GM12878 (cell line): ENCODE results near the gene ZNF585A. TPM values are rescaled to one million over a fixed set of nuclear protein-coding genes. Genes with fewer than 3 reads are reported as not detected.

Source experiments
- ATAC-seq: fragments of 200-7000 bp; cut with Tn5 transposase; 3 replicates; pipeline ENCODE4 v1.9.1; 2020; ENCODE audit warnings: mild to moderate bottlenecking, moderate library complexity
- BruUV-seq: library from RNA; stranded (reverse); fragments of 400-500 nt; replicated peaks from 2 replicates; lab custom pipeline; 2021; lab: Mats Ljungman, UMichigan
- CTCF ChIA-PET: fragments of 300-600 bp; sonication (Branson Sonifier 250); formaldehyde crosslinking; extraction: SDS; loops from one replicate; lab custom pipeline; 2021; ENCODE audit warnings: inconsistent platforms; lab: Yijun Ruan, JAX
- POLR2A ChIA-PET: fragments of 350-600 bp; formaldehyde crosslinking; extraction: SDS; loops from one replicate; lab custom pipeline; 2021; ENCODE audit warnings: inconsistent platforms; lab: Charles Lee
- RAD21 ChIA-PET: fragments of 300-600 bp; sonication (Branson Sonifier 250); formaldehyde crosslinking; loops from one replicate; lab custom pipeline; 2023; ENCODE audit warnings: antibody characterized with exemption; ENCODE audit not compliant: unreplicated experiment; lab: Charles Lee
- SMC1A ChIA-PET: fragments of 300-600 bp; sonication (Branson Sonifier 250); formaldehyde crosslinking; loops from one replicate; lab custom pipeline; 2023; ENCODE audit not compliant: unreplicated experiment, uncharacterized antibody; lab: Charles Lee
- DNase-seq: peaks from one replicate; pipeline ENCODE4 v3.0.0-alpha.2; 2011; ENCODE audit warnings: low read depth, low spot score
- FAIRE-seq: peaks from 3 replicates; lab custom pipeline; 2011; peaks lifted over from hg19 to GRCh38; lab: Jason Lieb, UNC
- H2AFZ ChIP-seq: 2 replicates; pipeline ENCODE4 v1.6.0; 2011; ENCODE audit warnings: low read depth, low read length, control low read depth; ENCODE audit not compliant: control insufficient read depth
- H3K27ac ChIP-seq: 2 replicates; pipeline ENCODE4 v1.5.1; 2011; ENCODE audit warnings: control low read depth; ENCODE audit not compliant: control insufficient read depth, insufficient read depth
- H3K27me3 ChIP-seq, 2 experiments: replicated peaks in 1 of 2; 2 replicates each; pipeline versions ENCODE4 v1.6.0 to v1.6.1; 2011; ENCODE audit warnings: low read length in 1 of 2; ENCODE audit not compliant: control insufficient read depth in 2 of 2, insufficient read depth in 2 of 2
- H3K36me3 ChIP-seq, 2 experiments: 2 replicates each; pipeline ENCODE4 v1.5.1; 2011; ENCODE audit warnings: low read length in 1 of 2; ENCODE audit not compliant: control insufficient read depth in 2 of 2, insufficient read depth in 2 of 2
- H3K4me1 ChIP-seq: 2 replicates; pipeline ENCODE4 v1.6.1; 2011; ENCODE audit warnings: mild to moderate bottlenecking, low read length, moderate library complexity, mixed read lengths; ENCODE audit not compliant: control insufficient read depth, insufficient read depth
- H3K4me2 ChIP-seq: 2 replicates; pipeline ENCODE4 v1.6.0; 2011; ENCODE audit warnings: control low read depth; ENCODE audit not compliant: control insufficient read depth, insufficient read depth
- H3K4me3 ChIP-seq: fragments of 200-600 bp; sonication (generic); 2 replicates; pipeline ENCODE4 v1.5.1; 2016
- H3K79me2 ChIP-seq: 2 replicates; pipeline ENCODE4 v1.6.0; 2011; ENCODE audit warnings: low read length; ENCODE audit not compliant: control insufficient read depth, insufficient read depth
- H3K9ac ChIP-seq: 2 replicates; pipeline ENCODE4 v1.8.0; 2011; ENCODE audit warnings: low read length, control low read depth, mixed read lengths; ENCODE audit not compliant: control insufficient read depth, insufficient read depth
- H3K9me3 ChIP-seq: replicated peaks from 3 replicates; pipeline ENCODE4 v1.5.1; 2011; ENCODE audit warnings: mild to moderate bottlenecking, low read length; ENCODE audit not compliant: control insufficient read depth, insufficient read depth
- H4K20me1 ChIP-seq: 2 replicates; pipeline ENCODE4 v1.6.0; 2011; ENCODE audit not compliant: control insufficient read depth, insufficient read depth
- BACH1 ChIP-seq: fragments of 450-650 bp; IDR thresholded peaks from 2 replicates; pipeline ENCODE4 v1.6.1; 2017; ENCODE audit warnings: mild to moderate bottlenecking, borderline replicate concordance
- CEBPB ChIP-seq, 2 experiments: fragments of 150-350 bp in 1 of 2; IDR thresholded peaks; 2 replicates each; pipeline ENCODE4 v1.6.1; 2012 to 2014; ENCODE audit warnings: low read depth in 2 of 2, low read length in 2 of 2, borderline replicate concordance in 1 of 2, inconsistent platforms in 1 of 2
- GATAD2B ChIP-seq: fragments of 450-650 bp; conservative IDR thresholded peaks from 2 replicates; pipeline ENCODE4 v1.6.1; 2017; ENCODE audit warnings: low read depth, mild to moderate bottlenecking, moderate library complexity
- HDGF ChIP-seq: fragments of 450-650 bp; IDR thresholded peaks from 2 replicates; pipeline ENCODE4 v1.6.1; 2016; ENCODE audit warnings: antibody characterized with exemption
- IKZF2 ChIP-seq, 2 experiments: fragments of 450-650 bp; IDR thresholded peaks; 2 replicates each; pipeline ENCODE4 v1.6.1; 2017; ENCODE audit warnings: mild to moderate bottlenecking in 2 of 2, moderate library complexity in 2 of 2
- IRF4 ChIP-seq: IDR thresholded peaks from 2 replicates; pipeline ENCODE4 v1.6.1; 2011; ENCODE audit warnings: low read depth, low read length
- KDM1A ChIP-seq: fragments of 200-600 bp; sonication (generic); IDR thresholded peaks from 2 replicates; pipeline ENCODE4 v1.6.1; 2016; ENCODE audit warnings: borderline replicate concordance
- RCOR1 ChIP-seq: conservative IDR thresholded peaks from 2 replicates; pipeline ENCODE4 v1.6.1; 2012; ENCODE audit warnings: low read depth, low read length, improper control_type of control experiment
- RFX5 ChIP-seq: IDR thresholded peaks from 2 replicates; pipeline ENCODE4 v1.6.1; 2011; ENCODE audit warnings: low read depth, low read length, improper control_type of control experiment
- SIN3A ChIP-seq: IDR thresholded peaks from 2 replicates; pipeline ENCODE4 v1.6.1; 2012; ENCODE audit warnings: low read depth, low read length, improper control_type of control experiment
- SP1 ChIP-seq: IDR thresholded peaks from one replicate; pipeline ENCODE4 v1.6.1; 2011; ENCODE audit warnings: low read depth, low read length
- SREBF2 ChIP-seq: IDR thresholded peaks from 2 replicates; pipeline ENCODE4 v1.6.1; 2012; ENCODE audit warnings: mild to moderate bottlenecking, low read length
- TBL1XR1 ChIP-seq: IDR thresholded peaks from 2 replicates; pipeline ENCODE4 v1.6.1; 2012; ENCODE audit warnings: low read depth, low read length, improper control_type of control experiment
- ZBED1 ChIP-seq: IDR thresholded peaks from 2 replicates; pipeline ENCODE4 v1.6.1; 2016; ENCODE audit warnings: borderline replicate concordance
- ZNF384 ChIP-seq: IDR thresholded peaks from 2 replicates; pipeline ENCODE4 v1.6.1; 2012; ENCODE audit warnings: low read depth, mild to moderate bottlenecking, low read length, improper control_type of control experiment, borderline replicate concordance
- ZSCAN29 ChIP-seq: fragments of 450-650 bp; IDR thresholded peaks from 2 replicates; pipeline ENCODE4 v1.6.1; 2017; ENCODE audit warnings: mild to moderate bottlenecking, moderate library complexity
- WGBS: methylation state at CpG from one replicate; pipeline ENCODE4 v1.1.6; 2016; ENCODE audit warnings: low lambda C conversion rate; ENCODE audit not compliant: insufficient replicate concordance, insufficient coverage; ENCODE audit errors: missing lambda C conversion rate; 5-methylcytosine and 5-hydroxymethylcytosine counted together
- in situ Hi-C: fragments of 300-500 bp; cut with MboI; formaldehyde crosslinking; loops from 9 replicates; pipeline ENCODE4 v1.14.3; 2018; ENCODE audit warnings: mixed read lengths
- intact Hi-C: fragments of 100-400 bp; cut with micrococcal nuclease; formaldehyde crosslinking; loops from one replicate; pipeline ENCODE4 v1.14.2; 2022; ENCODE audit not compliant: unreplicated experiment
- polyA plus RNA-seq, 11 experiments: library from polyadenylated mRNA; depleted of rRNA in 4 of 11; unstranded in 6 of 11; stranded (reverse) in 5 of 11; fragments of >200 nt; fragmentation: Nextera tagmentation in 4 of 11; fragmentation: Illumina TruSeq in 1 of 11; extraction: Ambion mirVana in 4 of 11; extraction: Trizol in 1 of 11; gene quantifications; 1 replicate in 1 of 11; 2 replicates in 10 of 11; pipeline versions ENCODE4 v1.2.1 to v1.2.3, GENCODE V29; 2011 to 2016; ENCODE audit warnings: inconsistent platforms in 2 of 11, missing spikeins in 2 of 11, low read depth in 1 of 11
- total RNA-seq, 4 experiments: library from RNA; depleted of rRNA in 3 of 4; stranded (reverse); fragments of >200 nt in 3 of 4; fragmentation: Illumina TruSeq in 1 of 4; extraction: Trizol in 1 of 4; gene quantifications; 2 replicates each; pipeline versions ENCODE4 v1.2.1 to v1.2.3, GENCODE V29; 2013 to 2021
- TF ChIP-seq, protein P1 (sequence below): IDR thresholded peaks from 2 replicates; pipeline ENCODE4 v1.6.1; 2011; ENCODE audit warnings: mild to moderate bottlenecking, low read depth, low read length, moderate library complexity; ENCODE audit not compliant: insufficient replicate concordance
- TF ChIP-seq, protein P2 (sequence below): IDR thresholded peaks from 2 replicates; pipeline ENCODE4 v1.6.1; 2012; ENCODE audit warnings: improper control_type of control experiment, low read depth, low read length; ENCODE audit not compliant: insufficient replicate concordance
- TF ChIP-seq, protein P3 (sequence below): fragments of 450-650 bp; IDR thresholded peaks from 2 replicates; pipeline ENCODE4 v1.6.1; 2016; ENCODE audit warnings: mild to moderate bottlenecking

Gene ZNF585A
- total and polyA plus RNA-seq, 10 of the 15 experiments (the other 5 are each of a cell fraction or from before 2014, with no cell fraction given), result 6.9 to 38.7 (median 14.0) TPM

DNA sequence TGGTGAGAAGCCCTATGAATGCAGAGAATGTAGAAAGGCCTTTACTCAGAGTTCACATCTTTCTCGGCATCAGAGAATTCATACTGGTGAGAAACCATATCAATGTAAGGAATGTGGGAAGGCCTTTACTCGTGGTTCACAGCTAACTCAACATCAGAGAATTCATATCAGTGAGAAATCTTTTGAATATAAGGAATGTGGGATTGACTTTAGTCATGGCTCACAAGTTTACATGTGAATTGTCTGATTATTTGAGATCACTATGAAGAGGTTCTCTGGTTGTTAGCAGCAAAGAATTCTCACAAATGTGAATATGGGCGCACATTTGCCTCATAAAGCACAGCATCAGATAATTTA, 43.7 kb downstream of the ZNF585A start:
- BruUV-seq, result no TSS peak
- Histone ChIP-seq H3K9ac (no peak overlapping the region), H3K4me3 (no peak overlapping the region), H3K4me1 (no peaks in the 10 kb centered on the region), H3K27me3 (no peaks in the 10 kb centered on the region), H3K9me3 (peaks cover 28% of the 10 kb centered on the region), H3K36me3 (peaks cover 0 to 3% of the 10 kb centered on the region in 2 experiments; a peak in 2 of 4 replicates), H3K27ac (no peak overlapping the region), H2AFZ (no peak overlapping the region), H3K4me2 (no peak overlapping the region), H3K79me2 (no peaks in the 10 kb centered on the region), H4K20me1 (no peaks in the 10 kb centered on the region)
- intact Hi-C loops, result no loop called here
- ChIA-PET RAD21 (no interaction called here), CTCF (no interaction called here), SMC1A (no interaction called here), POLR2A (no interaction called here)
- in situ Hi-C loops, result no loop called here
- no peak for ATAC-seq
- no peak for DNase-seq
- TF ChIP-seq, protein P1, sequence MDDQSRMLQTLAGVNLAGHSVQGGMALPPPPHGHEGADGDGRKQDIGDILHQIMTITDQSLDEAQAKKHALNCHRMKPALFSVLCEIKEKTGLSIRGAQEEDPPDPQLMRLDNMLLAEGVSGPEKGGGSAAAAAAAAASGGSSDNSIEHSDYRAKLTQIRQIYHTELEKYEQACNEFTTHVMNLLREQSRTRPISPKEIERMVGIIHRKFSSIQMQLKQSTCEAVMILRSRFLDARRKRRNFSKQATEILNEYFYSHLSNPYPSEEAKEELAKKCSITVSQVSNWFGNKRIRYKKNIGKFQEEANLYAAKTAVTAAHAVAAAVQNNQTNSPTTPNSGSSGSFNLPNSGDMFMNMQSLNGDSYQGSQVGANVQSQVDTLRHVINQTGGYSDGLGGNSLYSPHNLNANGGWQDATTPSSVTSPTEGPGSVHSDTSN, result no peak
- TF ChIP-seq RFX5 (no peak), GATAD2B (no peak), ZSCAN29 (no peak), IRF4 (no peak), CEBPB (IDR thresholded peaks at IDR 0.05; ENCODE audit: borderline replicate concordance in 1 of 2, low read depth in 2 of 2, low read length in 2 of 2) (no peak), BACH1 (no peak), HDGF (no peak), SREBF2 (no peak), SP1 (no peak), SIN3A (no peak), ZNF384 (no peak), ZBED1 (no peak), KDM1A (no peak), TBL1XR1 (no peak), RCOR1 (no peak), IKZF2 (IDR thresholded peaks at IDR 0.05) (no peak)
- TF ChIP-seq, protein P2, sequence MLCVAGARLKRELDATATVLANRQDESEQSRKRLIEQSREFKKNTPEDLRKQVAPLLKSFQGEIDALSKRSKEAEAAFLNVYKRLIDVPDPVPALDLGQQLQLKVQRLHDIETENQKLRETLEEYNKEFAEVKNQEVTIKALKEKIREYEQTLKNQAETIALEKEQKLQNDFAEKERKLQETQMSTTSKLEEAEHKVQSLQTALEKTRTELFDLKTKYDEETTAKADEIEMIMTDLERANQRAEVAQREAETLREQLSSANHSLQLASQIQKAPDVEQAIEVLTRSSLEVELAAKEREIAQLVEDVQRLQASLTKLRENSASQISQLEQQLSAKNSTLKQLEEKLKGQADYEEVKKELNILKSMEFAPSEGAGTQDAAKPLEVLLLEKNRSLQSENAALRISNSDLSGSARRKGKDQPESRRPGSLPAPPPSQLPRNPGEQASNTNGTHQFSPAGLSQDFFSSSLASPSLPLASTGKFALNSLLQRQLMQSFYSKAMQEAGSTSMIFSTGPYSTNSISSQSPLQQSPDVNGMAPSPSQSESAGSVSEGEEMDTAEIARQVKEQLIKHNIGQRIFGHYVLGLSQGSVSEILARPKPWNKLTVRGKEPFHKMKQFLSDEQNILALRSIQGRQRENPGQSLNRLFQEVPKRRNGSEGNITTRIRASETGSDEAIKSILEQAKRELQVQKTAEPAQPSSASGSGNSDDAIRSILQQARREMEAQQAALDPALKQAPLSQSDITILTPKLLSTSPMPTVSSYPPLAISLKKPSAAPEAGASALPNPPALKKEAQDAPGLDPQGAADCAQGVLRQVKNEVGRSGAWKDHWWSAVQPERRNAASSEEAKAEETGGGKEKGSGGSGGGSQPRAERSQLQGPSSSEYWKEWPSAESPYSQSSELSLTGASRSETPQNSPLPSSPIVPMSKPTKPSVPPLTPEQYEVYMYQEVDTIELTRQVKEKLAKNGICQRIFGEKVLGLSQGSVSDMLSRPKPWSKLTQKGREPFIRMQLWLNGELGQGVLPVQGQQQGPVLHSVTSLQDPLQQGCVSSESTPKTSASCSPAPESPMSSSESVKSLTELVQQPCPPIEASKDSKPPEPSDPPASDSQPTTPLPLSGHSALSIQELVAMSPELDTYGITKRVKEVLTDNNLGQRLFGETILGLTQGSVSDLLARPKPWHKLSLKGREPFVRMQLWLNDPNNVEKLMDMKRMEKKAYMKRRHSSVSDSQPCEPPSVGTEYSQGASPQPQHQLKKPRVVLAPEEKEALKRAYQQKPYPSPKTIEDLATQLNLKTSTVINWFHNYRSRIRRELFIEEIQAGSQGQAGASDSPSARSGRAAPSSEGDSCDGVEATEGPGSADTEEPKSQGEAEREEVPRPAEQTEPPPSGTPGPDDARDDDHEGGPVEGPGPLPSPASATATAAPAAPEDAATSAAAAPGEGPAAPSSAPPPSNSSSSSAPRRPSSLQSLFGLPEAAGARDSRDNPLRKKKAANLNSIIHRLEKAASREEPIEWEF, result no peak
- TF ChIP-seq, protein P3, sequence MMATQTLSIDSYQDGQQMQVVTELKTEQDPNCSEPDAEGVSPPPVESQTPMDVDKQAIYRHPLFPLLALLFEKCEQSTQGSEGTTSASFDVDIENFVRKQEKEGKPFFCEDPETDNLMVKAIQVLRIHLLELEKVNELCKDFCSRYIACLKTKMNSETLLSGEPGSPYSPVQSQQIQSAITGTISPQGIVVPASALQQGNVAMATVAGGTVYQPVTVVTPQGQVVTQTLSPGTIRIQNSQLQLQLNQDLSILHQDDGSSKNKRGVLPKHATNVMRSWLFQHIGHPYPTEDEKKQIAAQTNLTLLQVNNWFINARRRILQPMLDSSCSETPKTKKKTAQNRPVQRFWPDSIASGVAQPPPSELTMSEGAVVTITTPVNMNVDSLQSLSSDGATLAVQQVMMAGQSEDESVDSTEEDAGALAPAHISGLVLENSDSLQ, result no peak
- FAIRE-seq, result no peak
- WGBS, result 97% methylated on average over 3 of the region's 3 CpGs
